IMR-90 (cell line): Measurements from ENCODE around the gene COL13A1.

Source experiments
- CEBPB ChIP-seq: IDR thresholded peaks from 2 replicates; pipeline ENCODE4 v1.6.1; 2012; ENCODE audit warnings: low read depth, low read length, improper control_type of control experiment
- CTCF ChIP-seq: conservative IDR thresholded peaks from 2 replicates; pipeline ENCODE4 v1.5.1; 2012; ENCODE audit warnings: mild to moderate bottlenecking, low read depth, low read length, improper control_type of control experiment
- FOS ChIP-seq: fragments of 150-350 bp; IDR thresholded peaks from 2 replicates; pipeline ENCODE4 v1.6.1; 2016; ENCODE audit warnings: low read depth, low read length
- MAZ ChIP-seq: IDR thresholded peaks from 2 replicates; pipeline ENCODE4 v1.6.1; 2012; ENCODE audit warnings: low read depth, mild to moderate bottlenecking, low read length, improper control_type of control experiment, moderate library complexity, borderline replicate concordance
- NFE2L2 ChIP-seq: fragments of 150-350 bp; IDR thresholded peaks from 2 replicates; pipeline ENCODE4 v1.6.1; 2016; ENCODE audit warnings: low read depth, mild to moderate bottlenecking, low read length
- POLR2A ChIP-seq: IDR thresholded peaks from 2 replicates; pipeline ENCODE4 v1.6.1; 2012; ENCODE audit warnings: mild to moderate bottlenecking, low read depth, low read length
- RAD21 ChIP-seq: IDR thresholded peaks from 2 replicates; pipeline ENCODE4 v1.6.1; 2012; ENCODE audit warnings: low read length, improper control_type of control experiment
- RCOR1 ChIP-seq: IDR thresholded peaks from 2 replicates; pipeline ENCODE4 v1.6.1; 2012; ENCODE audit warnings: mild to moderate bottlenecking, low read length, improper control_type of control experiment; ENCODE audit not compliant: insufficient replicate concordance
- RFX5 ChIP-seq: IDR thresholded peaks from 2 replicates; pipeline ENCODE4 v1.8.0; 2012; ENCODE audit warnings: low read depth, mild to moderate bottlenecking, low read length, moderate library complexity
- SMC3 ChIP-seq: fragments of 150-350 bp; IDR thresholded peaks from 2 replicates; pipeline ENCODE4 v1.6.1; 2016; ENCODE audit warnings: low read depth, mild to moderate bottlenecking, antibody characterized with exemption, low read length, moderate library complexity
- USF2 ChIP-seq: fragments of 150-350 bp; IDR thresholded peaks from 2 replicates; pipeline ENCODE4 v1.6.1; 2017; ENCODE audit warnings: mild to moderate bottlenecking, antibody characterized with exemption, low read length, low read depth

- TF ChIP-seq RAD21 (0 out of 2 replicates have a peak, but pooled peaks have one; percentile 10), CTCF (no peak), MAZ (no peak; the same call in 1 of the 2 replicates), SMC3 (no peak), USF2 (no peak), POLR2A (no peak), FOS (no peak), RFX5 (no peak), NFE2L2 (no peak), CEBPB (no peak), RCOR1 (no peak)
Observed at GRCh38 chr10:69866688-69867461, 65.2 kb downstream of the COL13A1 start.
